SK-N-MC (cell line): ENCODE data around the gene MAST2.
"Not testable (repeated sequence)": the region's sequence is repeated elsewhere in the genome, so short reads cannot be mapped to it uniquely, and the experiment has no call there.

Experiments used
- DNase-seq: peaks from one replicate; pipeline ENCODE4 v3.0.0-alpha.2; 2011; ENCODE audit warnings: low read depth, low spot score
- H3K27ac ChIP-seq: fragments of 200-600 bp; sonication (generic); 2 replicates; pipeline ENCODE4 v1.5.1; 2016; ENCODE audit warnings: mixed run types
- H3K36me3 ChIP-seq: fragments of 200-600 bp; sonication (generic); 2 replicates; pipeline ENCODE4 v1.6.1; 2017; ENCODE audit warnings: antibody characterized with exemption, low read length, mixed read lengths; ENCODE audit not compliant: insufficient read depth
- H3K4me3 ChIP-seq: fragments of 200-600 bp; sonication (generic); 2 replicates; pipeline ENCODE4 v1.5.1; 2016
- H3K9ac ChIP-seq: fragments of 200-600 bp; sonication (generic); 2 replicates; pipeline ENCODE4 v1.8.0; 2017; ENCODE audit warnings: mixed run types, mixed read lengths; ENCODE audit not compliant: insufficient read length
- H3K9me3 ChIP-seq: fragments of 200-600 bp; sonication (generic); 2 replicates; pipeline ENCODE4 v1.6.1; 2017; ENCODE audit warnings: low read depth, mild to moderate bottlenecking, antibody characterized with exemption, low read length, moderate library complexity, mixed read lengths
- EZH2 ChIP-seq: fragments of 200-600 bp; sonication (generic); IDR thresholded peaks from one replicate; pipeline ENCODE4 v1.6.1; 2017; ENCODE audit warnings: antibody characterized with exemption
- FOXP2 ChIP-seq: optimal IDR thresholded peaks from 2 replicates; pipeline ENCODE3; 2011; ENCODE audit warnings: mild to moderate bottlenecking, moderate library complexity; ENCODE audit not compliant: insufficient read depth; ENCODE audit errors: extremely low read length, control extremely low read depth
- POLR2AphosphoS5 ChIP-seq: IDR thresholded peaks from 2 replicates; pipeline ENCODE4 v1.6.1; 2012; ENCODE audit warnings: mild to moderate bottlenecking, low read depth, low read length, borderline replicate concordance

The MAST2 gene

GRCh38 chr1:45945426-45945825, 142.0 kb downstream of the MAST2 start:
- Histone ChIP-seq H3K27ac (no peak overlapping the region), H3K9me3 (no peaks in the 10 kb centered on the region), H3K9ac (no peak overlapping the region), H3K36me3 (no peaks in the 10 kb centered on the region), H3K4me3 (no peak overlapping the region)
- no peak for DNase-seq
- TF ChIP-seq FOXP2 (no peak), EZH2 (no peak), POLR2AphosphoS5 (no peak)

GRCh38 chr1:45949462-45949861, 146.1 kb downstream of the MAST2 start:
- DNase-seq, H3K27ac ChIP-seq: not testable (repeated sequence)

GRCh38 chr1:45952072-45952471, 148.7 kb downstream of the MAST2 start:
- Histone ChIP-seq H3K27ac (no peak overlapping the region), H3K9me3 (no peaks in the 10 kb centered on the region), H3K4me3 (no peak overlapping the region), H3K36me3 (no peaks in the 10 kb centered on the region), H3K9ac (no peak overlapping the region)
- no peak for DNase-seq
- TF ChIP-seq POLR2AphosphoS5 (no peak), EZH2 (no peak), FOXP2 (no peak)

More at GRCh38 chr1:45949462-45949861, 146.1 kb downstream of the MAST2 start:
- not testable (repeated sequence) for H3K4me3 ChIP-seq, H3K9me3 ChIP-seq, H3K9ac ChIP-seq, H3K36me3 ChIP-seq

- Histone ChIP-seq H3K36me3 (no peaks in the 10 kb centered on the region), H3K4me3 (no peak overlapping the region), H3K9me3 (no peaks in the 10 kb centered on the region), H3K27ac (no peak overlapping the region), H3K9ac (no peak overlapping the region)
- TF ChIP-seq EZH2, result no peak
- no peak for TF ChIP-seq FOXP2
- TF ChIP-seq POLR2AphosphoS5, result no peak
- DNase-seq, result no peak
Measured at GRCh38 chr1:45953934-45954847, 150.8 kb downstream of the MAST2 start.

- no peak overlapping the region for H3K4me3 ChIP-seq
- TF ChIP-seq POLR2AphosphoS5 (no peak), EZH2 (no peak), FOXP2 (no peak)
- DNase-seq, result no peak
- no peak overlapping the region for H3K9ac ChIP-seq
- H3K9me3 ChIP-seq, result no peaks in the 10 kb centered on the region
- no peak overlapping the region for H3K27ac ChIP-seq
- no peaks in the 10 kb centered on the region for H3K36me3 ChIP-seq
Measured at GRCh38 chr1:45957684-45958083, 154.3 kb downstream of the MAST2 start.

GRCh38 chr1:45958317-45958716, 154.9 kb downstream of the MAST2 start:
- no peaks in the 10 kb centered on the region for H3K36me3 ChIP-seq
- DNase-seq, result no peak
- H3K4me3 ChIP-seq, result no peak overlapping the region
- H3K27ac ChIP-seq, result no peak overlapping the region
- no peak overlapping the region for H3K9ac ChIP-seq
- TF ChIP-seq FOXP2, result no peak
- no peak for TF ChIP-seq EZH2
- TF ChIP-seq POLR2AphosphoS5, result no peak
- no peaks in the 10 kb centered on the region for H3K9me3 ChIP-seq

GRCh38 chr1:45960930-45961715, 157.7 kb downstream of the MAST2 start:
- no peak for DNase-seq
- Histone ChIP-seq H3K9me3 (no peaks in the 10 kb centered on the region), H3K9ac (no peak overlapping the region), H3K27ac (no peak overlapping the region), H3K4me3 (no peak overlapping the region), H3K36me3 (no peaks in the 10 kb centered on the region)
- TF ChIP-seq POLR2AphosphoS5 (no peak), EZH2 (no peak), FOXP2 (no peak)

GRCh38 chr1:45961936-45962335, 158.5 kb downstream of the MAST2 start:
- not testable (repeated sequence) for H3K36me3 ChIP-seq, H3K27ac ChIP-seq, DNase-seq, H3K9ac ChIP-seq, H3K9me3 ChIP-seq, H3K4me3 ChIP-seq
